Tongue (tissue), 2 donors: ENCODE measurements around the gene BANP. TPM values are rescaled to one million over a fixed set of nuclear protein-coding genes. Genes with fewer than 3 reads are reported as not detected.
"Not testable (repeated sequence)": the region's sequence is repeated elsewhere in the genome, so short reads cannot be mapped to it uniquely, and the experiment has no call there.

ENCODE experiments used
- DNase-seq: peaks from one replicate; pipeline ENCODE4 v3.0.0-alpha.2; 2015
- total RNA-seq: library from RNA; depleted of rRNA; stranded (reverse); fragments of >200 nt; gene quantifications from one replicate; pipeline ENCODE4 v1.2.3, GENCODE V29; 2014

The BANP gene
- total RNA-seq, 1 donor from 2014 or later, result 35.2 TPM

GRCh38 chr16:88067530-88068411 lies 116.5 kb downstream of the BANP start:
- DNase-seq, result no peak

GRCh38 chr16:88068476-88069396 lies 117.5 kb downstream of the BANP start:
- no peak for DNase-seq

- DNase-seq, result no peak
These were observed 118.3 kb downstream of the BANP start for GRCh38 chr16:88069397-88070168.

- DNase-seq, result no peak
These were observed 119.1 kb downstream of the BANP start for GRCh38 chr16:88070341-88070740.

- DNase-seq, result no peak
These were observed 119.9 kb downstream of the BANP start for GRCh38 chr16:88070989-88071625.

GRCh38 chr16:88071908-88072307 lies 120.7 kb downstream of the BANP start:
- no peak for DNase-seq

GRCh38 chr16:88072571-88073001 lies 121.4 kb downstream of the BANP start:
- no peak for DNase-seq

- no peak for DNase-seq
These were observed 122.0 kb downstream of the BANP start for GRCh38 chr16:88073201-88073721.

- DNase-seq, result no peak
These were observed 122.8 kb downstream of the BANP start for GRCh38 chr16:88074041-88074440.

- DNase-seq, result no peak
These were observed 125.1 kb downstream of the BANP start for GRCh38 chr16:88076211-88076931.

GRCh38 chr16:88076932-88077320 lies 125.7 kb downstream of the BANP start:
- DNase-seq, result not testable (repeated sequence)

GRCh38 chr16:88077328-88078108 lies 126.3 kb downstream of the BANP start:
- no peak for DNase-seq

- no peak for DNase-seq
These were observed 127.0 kb downstream of the BANP start for GRCh38 chr16:88078111-88078775.

- no peak for DNase-seq
These were observed 132.3 kb downstream of the BANP start for GRCh38 chr16:88083582-88083981.

GRCh38 chr16:88084881-88085280 lies 133.6 kb downstream of the BANP start:
- no peak for DNase-seq

- no peak for DNase-seq
These were observed 135.6 kb downstream of the BANP start for GRCh38 chr16:88086571-88087516.

- no peak for DNase-seq
These were observed 136.3 kb downstream of the BANP start for GRCh38 chr16:88087517-88087877.

- DNase-seq, result no peak
These were observed 136.9 kb downstream of the BANP start for GRCh38 chr16:88088161-88088581.
